RPMI8226 (cell line): ENCODE results near the gene TXNL1.
"Not testable (repeated sequence)": the region's sequence is repeated elsewhere in the genome, so short reads cannot be mapped to it uniquely, and the experiment has no call there.

Source experiments
- DNase-seq: peaks from one replicate; pipeline ENCODE4 v3.0.0-alpha.2; 2015

TXNL1 gene

GRCh38 chr18:56638232-56639103, at the start of gene TXNL1:
TXNL1 (minus strand) TSS chr18:56638592; CDS start chr18:56638440, 152 bp downstream.
- DNase-seq, result peak; percentile 100

GRCh38 chr18:56684277-56684676, 45.9 kb upstream of the TXNL1 start:
- no peak for DNase-seq

- DNase-seq, result no peak
These were observed 40.6 kb upstream of the TXNL1 start for GRCh38 chr18:56678836-56679565.

GRCh38 chr18:56676639-56677038, 38.2 kb upstream of the TXNL1 start:
- no peak for DNase-seq

GRCh38 chr18:56672981-56673380, 34.6 kb upstream of the TXNL1 start:
- DNase-seq, result no peak

GRCh38 chr18:56672391-56672790, 34.0 kb upstream of the TXNL1 start:
- DNase-seq, result no peak

- DNase-seq, result no peak
These were observed 24.5 kb upstream of the TXNL1 start for GRCh38 chr18:56662902-56663301.

GRCh38 chr18:56662502-56662901, 24.1 kb upstream of the TXNL1 start:
- DNase-seq, result no peak

- no peak for DNase-seq
These were observed 23.6 kb upstream of the TXNL1 start for GRCh38 chr18:56662063-56662408.

- DNase-seq, result no peak
These were observed 23.1 kb upstream of the TXNL1 start for GRCh38 chr18:56661360-56662062.

- no peak for DNase-seq
These were observed 22.3 kb upstream of the TXNL1 start for GRCh38 chr18:56660655-56661054.

GRCh38 chr18:56659111-56659510, 20.7 kb upstream of the TXNL1 start:
- no peak for DNase-seq

- no peak for DNase-seq
These were observed 19.9 kb upstream of the TXNL1 start for GRCh38 chr18:56658261-56658660.

GRCh38 chr18:56654280-56654679, 15.9 kb upstream of the TXNL1 start:
- not testable (repeated sequence) for DNase-seq

- DNase-seq, result no peak
These were observed 14.4 kb upstream of the TXNL1 start for GRCh38 chr18:56652802-56653201.

GRCh38 chr18:56651771-56652092, 13.3 kb upstream of the TXNL1 start:
- no peak for DNase-seq

- peak; percentile 99 for DNase-seq
These were observed 12.8 kb upstream of the TXNL1 start, which contains the start of gene WDR7 for GRCh38 chr18:56650944-56651770. WDR7 (plus strand) TSS chr18:56651359; CDS start chr18:56672516, 21,157 bp downstream.

GRCh38 chr18:56649996-56650395, 11.6 kb upstream of the TXNL1 start:
- peak; percentile 11 for DNase-seq

GRCh38 chr18:56647951-56648893, 9.8 kb upstream of the TXNL1 start:
- DNase-seq, result no peak

- DNase-seq, result no peak
These were observed 8.7 kb upstream of the TXNL1 start for GRCh38 chr18:56647071-56647470.

GRCh38 chr18:56645415-56646016, 7.1 kb upstream of the TXNL1 start:
- DNase-seq, result peak; percentile 61
